Skeletal muscle cell (primary cell): Measurements from ENCODE around the gene ADH5.
"Not testable (repeated sequence)": the region's sequence is repeated elsewhere in the genome, so short reads cannot be mapped to it uniquely, and the experiment has no call there.

ENCODE experiments used
- DNase-seq: peaks from one replicate; pipeline ENCODE4 v3.0.0-alpha.2; 2010; ENCODE audit warnings: low read depth
- H3K4me3 ChIP-seq: 2 replicates; pipeline ENCODE4 v1.5.1; 2011; ENCODE audit warnings: low read depth, mild to moderate bottlenecking, control low read depth, low read length, moderate library complexity

The ADH5 gene

DNA sequence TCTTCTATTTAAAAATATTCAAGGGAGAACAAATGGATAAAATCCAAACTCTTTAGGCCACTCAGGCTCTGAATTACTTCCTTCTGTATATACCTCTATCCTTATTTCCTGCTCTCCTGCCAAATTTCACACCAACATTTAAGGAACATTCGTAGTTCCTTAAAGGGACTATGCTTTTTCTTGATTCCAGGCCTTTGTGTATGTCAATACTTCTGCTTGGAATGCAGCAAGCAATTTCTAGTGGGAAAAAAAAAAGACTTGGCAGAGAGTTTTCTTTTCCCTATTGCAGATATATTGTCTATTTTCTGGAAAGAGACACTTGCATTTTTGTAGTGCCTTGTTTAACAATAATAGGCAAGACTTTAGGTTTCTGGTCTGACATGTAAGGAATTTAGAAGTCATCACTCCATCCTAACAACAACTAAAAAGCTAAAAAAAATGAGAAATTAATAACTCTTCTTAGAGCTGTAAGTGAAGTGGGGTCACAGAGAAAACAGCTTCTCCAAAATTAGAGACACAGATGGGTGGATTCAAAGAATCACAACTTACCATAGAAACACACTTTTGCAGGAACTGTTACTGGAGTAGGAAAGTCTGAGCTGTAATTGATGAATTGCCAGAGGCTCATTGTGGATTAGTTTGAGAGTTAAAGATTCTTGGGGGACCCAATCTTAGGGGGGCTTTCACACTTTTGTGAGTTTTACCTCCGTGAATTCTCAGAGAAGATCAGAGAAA is 2.1 kb upstream of the ADH5 start:
- DNase-seq = no peak
- peak overlapping the region; percentile 94 for H3K4me3 ChIP-seq

DNA sequence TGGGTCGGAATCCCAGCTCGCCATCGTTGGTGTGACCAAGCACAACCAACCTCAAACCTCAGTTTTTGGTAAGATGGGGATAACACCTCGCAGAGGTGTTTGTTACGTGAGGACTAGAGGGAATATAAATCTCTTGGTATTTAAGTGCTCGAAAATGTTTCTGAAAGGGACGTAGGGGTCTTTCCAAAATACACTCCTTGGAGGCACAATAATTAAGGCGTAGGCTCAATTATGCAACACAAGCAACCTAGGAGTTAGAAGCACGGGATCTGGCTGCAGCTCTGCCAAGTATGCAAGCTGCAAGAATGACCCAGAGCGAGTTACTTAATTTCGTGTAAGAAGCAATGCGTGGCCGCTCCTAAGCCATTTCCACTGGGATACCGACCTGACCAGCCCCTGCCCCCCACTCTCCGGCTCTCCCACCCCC is 552 bp downstream of the ADH5 start:
- peak overlapping the region; percentile 94 for H3K4me3 ChIP-seq
- peak; percentile 54 for DNase-seq

DNA sequence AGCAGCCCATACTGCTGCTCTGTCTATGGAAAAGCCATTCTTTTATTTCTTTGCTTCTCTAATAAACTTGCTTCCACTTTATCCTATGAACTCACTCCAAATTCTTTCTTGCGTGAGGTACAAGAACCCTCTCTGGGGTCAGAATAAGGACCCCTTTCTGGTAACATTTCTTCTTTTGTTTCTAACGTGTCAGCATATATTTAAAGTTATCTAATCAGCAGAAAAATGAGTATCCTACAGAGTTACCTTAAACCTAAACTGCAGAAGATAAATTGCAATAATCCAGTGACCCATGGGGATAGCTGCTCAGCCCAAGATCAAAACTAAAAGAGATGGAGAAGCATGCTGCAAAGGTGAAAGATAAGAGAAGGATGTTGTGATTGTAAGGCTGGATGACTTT is 4.0 kb downstream of the ADH5 start:
- DNase-seq = no peak
- H3K4me3 ChIP-seq = no peak overlapping the region

DNA sequence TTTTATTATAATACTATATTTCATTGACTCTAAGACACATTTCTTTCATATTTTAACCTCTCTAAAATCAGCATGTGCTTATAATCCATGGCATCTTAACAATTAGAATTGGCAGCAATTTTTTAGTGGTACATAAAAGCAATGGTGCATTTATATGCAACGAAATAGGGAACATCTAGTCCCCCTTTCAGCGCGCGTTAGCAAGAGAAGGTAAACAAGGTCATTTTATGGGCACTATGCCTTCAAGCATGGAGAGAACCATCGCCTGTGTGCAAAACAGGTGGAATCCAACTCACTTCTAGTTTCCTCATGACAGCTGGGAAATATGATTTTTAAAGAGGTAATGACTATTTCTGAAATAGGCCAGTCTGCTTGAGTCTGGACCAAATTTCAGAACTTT is 6.4 kb downstream of the ADH5 start:
- no peak for DNase-seq
- H3K4me3 ChIP-seq = no peak overlapping the region

DNA sequence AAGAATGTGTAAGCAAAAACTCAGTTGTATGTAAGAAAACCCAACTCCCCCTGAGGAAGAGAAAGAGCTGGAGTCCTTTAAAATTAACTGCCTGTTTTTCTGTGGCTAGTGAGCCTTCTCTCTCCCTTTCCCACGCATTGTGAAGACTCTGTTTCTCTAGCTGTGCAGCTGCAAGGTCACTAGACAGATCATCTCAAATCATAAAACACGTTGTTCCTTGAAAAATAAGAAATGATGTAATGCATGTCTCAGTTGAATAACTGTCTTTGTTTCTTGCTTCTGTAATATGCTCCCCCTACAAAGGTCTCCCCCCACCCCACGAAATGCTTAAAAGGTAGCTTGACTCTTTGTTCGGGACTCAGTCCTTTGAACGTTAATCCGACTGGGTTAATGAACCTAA is 7.7 kb downstream of the ADH5 start:
- H3K4me3 ChIP-seq, DNase-seq: not testable (repeated sequence)

DNA sequence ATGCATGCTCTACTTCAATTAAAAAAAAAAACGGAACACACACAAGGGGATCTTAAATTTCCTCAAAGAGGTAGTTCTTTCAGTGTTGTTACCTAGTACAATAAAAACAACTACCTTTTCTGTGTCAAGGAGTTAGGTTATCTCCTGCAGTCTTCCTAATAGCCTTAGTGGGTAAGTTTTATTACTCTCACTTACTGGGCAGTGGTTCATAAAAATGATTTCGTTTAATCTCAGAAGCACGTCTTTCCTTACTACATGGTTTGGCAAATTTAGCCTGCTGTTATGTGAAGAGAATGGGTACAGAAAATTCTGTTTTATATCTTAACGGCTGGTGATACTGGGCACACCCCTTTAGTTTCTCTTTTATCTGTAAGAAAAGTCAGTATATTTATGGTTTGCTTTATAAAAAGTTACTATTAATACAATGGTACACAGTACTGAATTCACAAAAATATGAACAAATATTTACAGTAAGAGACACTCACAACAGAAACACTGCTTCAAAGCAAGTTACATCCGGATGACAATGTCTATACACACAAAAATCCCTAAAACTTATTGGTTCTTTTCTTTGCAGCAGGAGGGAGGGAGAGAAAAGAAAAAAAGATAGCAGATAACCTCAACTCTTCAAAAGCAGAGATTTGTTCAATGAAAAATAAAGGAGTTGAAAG is 8.8 kb downstream of the ADH5 start:
- no peak overlapping the region for H3K4me3 ChIP-seq
- DNase-seq = no peak

DNA sequence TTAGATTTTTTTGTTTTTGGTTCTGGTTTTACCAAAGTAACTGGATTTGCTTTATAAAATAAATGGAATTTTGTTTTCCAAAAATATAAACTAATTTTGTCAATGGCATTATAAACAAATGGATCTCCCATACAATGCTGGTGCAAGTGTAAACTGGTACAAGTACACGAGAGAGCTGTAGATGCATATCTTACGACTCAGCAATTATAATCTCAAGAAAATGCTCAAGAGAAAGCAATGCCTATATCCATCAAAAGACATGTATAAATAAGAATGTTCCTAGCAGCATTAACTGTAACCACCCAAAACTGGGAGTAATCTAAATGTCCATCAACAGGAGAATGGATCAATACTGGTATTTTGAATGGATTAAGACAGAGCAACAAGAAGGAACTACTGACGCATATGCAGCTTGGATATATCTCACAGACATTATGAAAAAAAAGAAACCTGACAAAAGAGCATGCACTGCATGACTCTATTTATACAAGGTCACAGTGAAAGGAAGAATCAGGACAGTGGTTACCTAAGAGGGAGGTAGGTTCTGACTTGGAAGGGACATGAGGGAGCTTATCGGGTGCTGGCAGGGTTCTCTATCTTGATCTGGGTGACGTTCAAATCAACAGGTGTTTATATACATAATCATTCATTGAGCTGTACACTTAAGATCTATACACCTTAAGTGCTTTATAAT is 9.5 kb downstream of the ADH5 start:
- DNase-seq = no peak
- no peak overlapping the region for H3K4me3 ChIP-seq

DNA sequence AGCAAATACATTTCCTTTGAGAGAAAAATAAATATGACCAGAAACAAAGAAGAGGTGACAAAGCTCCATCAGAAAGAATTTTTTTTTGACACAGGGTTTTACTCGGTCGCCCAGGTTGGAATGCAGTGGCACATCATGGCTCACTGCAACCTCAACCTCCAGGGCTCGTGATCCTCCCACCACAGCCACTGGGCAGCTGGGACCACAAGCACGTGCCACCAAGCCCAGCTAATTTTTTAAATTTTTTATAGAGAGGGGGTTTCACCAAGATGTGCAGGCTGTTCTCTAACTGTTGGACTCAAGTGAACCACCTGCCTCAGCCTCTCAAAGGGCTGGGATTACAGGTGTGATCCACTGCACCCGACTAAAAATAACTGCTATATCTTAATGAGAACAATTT is 10.3 kb downstream of the ADH5 start:
- H3K4me3 ChIP-seq = no peak overlapping the region
- no peak for DNase-seq

DNA sequence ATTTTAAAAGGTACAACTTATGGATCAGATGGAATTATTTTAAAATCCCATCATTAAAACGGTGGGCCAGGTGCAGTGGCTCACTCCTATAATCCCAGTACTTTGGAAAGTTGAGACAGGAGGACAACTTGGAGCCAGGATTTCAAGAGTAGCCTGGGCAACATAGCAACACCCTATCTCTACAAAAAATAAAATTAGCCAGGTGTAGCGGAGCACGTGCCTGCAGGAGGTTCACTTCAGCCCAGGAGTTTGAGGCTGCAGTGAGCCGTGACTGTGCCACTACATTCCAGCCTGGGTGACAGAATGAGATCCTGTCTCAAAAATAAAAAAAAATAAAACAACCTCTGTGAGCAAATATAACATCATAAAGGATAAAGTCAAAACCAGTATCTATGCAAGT is 11.4 kb downstream of the ADH5 start:
- DNase-seq = no peak
- H3K4me3 ChIP-seq = no peak overlapping the region

DNA sequence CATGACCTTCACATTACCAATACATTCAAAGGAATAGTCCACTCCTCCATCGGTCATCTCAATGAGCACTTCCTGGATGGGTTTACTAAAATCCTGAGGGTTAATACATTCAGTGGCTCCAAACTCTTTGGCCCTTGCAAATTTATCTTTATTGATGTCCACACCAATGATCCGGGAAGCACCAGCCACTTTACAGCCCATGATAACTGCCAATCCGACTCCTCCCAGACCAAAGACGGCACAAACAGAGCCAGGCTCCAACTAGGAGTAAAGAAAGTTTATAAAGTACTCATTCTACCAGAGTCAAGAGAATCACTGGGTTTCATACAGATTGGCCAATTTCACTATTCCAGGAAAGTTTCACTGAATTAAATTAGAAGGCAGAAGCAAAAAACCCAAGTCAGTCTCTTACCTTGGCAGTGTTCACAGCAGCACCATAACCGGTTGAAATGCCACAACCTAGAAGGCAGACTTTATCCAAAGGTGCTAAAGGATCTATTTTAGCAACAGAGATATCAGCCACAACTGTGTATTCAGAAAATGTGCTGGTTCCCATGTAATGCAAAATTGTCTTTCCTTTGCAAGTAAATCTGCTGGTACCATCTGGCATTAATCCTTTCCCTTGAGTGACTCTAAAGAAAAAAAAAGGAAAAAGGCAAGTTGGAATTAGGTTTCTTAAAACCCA is 12.2 kb downstream of the ADH5 start:
- no peak overlapping the region for H3K4me3 ChIP-seq
- DNase-seq = no peak

DNA sequence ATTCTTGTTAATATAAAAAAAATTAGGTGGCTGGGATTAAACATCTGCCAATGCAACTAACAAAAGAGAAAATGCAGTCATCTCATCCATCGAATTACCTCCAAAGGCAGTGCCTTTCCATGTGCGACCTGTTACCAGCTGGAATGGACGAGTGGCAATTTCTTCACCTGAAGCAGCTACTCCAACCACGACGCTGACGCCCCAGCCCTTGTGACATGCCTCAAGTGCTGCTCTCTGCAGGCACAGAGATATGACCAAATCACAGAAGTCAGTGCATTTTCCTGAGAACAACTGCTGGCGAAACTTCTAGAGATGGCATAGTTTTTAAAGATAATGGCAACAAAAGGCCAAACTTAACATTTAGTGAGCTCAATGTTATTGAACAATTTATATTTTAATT is 13.8 kb downstream of the ADH5 start:
- no peak for DNase-seq
- H3K4me3 ChIP-seq = no peak overlapping the region

DNA sequence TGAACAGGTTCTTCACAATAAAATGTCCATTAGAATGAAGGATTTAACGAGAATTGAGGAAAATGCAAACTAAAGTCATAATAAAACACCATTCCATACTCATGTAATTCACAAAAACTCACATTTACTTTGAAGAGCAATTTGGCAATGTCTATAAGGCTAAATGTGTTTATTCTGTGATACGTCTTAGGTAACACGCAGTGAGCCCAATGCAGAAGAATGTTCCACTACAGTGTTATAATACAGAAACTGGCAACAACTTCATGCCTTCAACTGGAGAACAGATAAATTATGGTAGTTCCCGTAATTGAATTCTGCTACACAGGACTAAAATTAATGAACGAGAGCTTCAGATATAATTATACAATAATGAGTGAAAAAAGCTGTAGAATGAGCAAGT is 17.4 kb downstream of the ADH5 start:
- DNase-seq = no peak

DNA sequence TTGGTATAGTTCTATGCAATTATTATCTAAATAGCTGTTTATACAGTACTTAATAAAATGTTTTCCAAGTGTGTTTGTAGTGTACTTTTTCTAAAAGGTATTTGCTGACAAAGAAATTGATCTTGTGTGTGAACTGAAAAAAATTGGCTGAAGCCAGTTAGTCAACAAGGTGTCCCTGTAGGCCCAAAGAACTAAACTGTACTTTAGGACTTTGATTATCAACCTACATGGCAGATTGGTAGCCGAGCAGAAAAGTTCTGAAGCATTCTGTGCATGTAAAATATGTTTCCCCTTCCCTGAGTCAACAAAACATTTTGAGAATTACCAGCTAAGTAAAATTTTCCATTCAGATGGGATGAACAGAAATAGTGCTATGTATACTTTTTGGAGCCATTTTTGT is 21.0 kb downstream of the ADH5 start:
- H3K4me3 ChIP-seq = no peak overlapping the region
- no peak for DNase-seq

More for the DNA sequence above, 17.4 kb downstream of the ADH5 start:
- no peak overlapping the region for H3K4me3 ChIP-seq

DNA sequence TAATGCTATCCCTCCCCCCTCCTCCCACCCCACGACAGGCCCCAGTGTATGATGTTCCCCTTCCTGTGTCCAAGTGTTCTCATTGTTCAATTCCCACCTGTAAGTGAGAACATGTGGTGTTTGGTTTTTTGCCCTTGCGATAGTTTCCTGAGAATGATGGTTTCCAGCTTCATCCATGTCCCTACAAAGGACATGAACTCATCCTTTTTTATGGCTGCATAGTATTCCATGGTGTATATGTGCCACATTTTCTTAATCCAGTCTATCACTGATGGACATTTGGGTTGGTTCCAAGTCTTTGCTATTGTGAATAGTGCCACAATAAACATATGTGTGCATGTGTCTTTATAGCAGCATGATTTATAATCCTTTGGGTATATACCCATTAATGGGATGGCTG is 23.1 kb downstream of the ADH5 start:
- not testable (repeated sequence) for H3K4me3 ChIP-seq, DNase-seq

DNA sequence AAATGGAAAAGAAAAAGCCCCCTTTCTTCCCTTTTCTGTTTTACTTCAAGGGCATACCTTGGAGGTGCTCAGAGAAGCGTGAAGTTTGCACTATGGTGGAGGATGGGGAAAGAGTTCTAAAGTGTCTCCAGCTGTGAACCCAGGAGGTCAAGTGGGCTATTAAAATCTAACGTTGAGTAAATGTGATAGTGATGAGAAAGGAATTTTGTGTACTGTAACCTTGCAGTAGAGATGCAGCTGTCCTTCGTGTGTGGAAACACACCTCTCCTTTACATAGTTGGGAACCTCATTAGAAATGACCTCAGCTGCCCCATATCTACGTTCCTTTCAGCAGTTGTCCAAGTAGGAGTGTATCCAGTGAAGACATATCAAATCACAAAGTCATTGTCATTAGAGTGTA is 26.5 kb downstream of the ADH5 start:
- H3K4me3 ChIP-seq = no peak overlapping the region
- DNase-seq = peak; percentile 6

DNA sequence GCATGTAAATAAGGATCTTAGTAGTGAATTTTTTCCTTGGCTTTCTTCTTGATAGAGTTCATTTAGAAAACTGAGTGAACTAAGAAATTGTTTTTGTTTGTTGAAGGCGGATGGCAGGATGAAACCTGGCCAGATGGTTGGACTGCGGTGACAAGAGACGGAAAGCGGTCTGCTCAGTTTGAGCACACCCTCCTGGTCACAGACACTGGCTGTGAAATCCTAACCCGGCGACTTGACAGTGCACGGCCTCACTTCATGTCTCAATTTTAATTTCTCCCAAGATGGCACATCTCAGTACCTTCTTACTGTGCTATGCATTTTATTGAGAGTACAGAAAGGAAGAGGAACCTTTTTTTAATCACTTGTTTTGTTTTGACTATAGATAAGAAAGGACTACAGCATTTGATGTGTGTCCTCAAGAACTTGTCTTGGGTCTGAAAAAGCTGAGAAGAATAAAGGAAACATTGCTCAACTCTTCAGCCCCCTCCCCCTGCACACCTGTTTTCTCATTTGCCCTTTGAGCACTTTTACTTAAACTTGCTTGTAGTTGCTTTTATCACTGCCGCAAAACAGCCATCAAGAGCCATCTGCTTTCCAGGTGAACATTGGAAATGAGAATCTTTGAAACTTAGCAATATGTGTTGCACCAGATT is 27.4 kb downstream of the ADH5 start:
- DNase-seq = no peak
- no peak overlapping the region for H3K4me3 ChIP-seq

DNA sequence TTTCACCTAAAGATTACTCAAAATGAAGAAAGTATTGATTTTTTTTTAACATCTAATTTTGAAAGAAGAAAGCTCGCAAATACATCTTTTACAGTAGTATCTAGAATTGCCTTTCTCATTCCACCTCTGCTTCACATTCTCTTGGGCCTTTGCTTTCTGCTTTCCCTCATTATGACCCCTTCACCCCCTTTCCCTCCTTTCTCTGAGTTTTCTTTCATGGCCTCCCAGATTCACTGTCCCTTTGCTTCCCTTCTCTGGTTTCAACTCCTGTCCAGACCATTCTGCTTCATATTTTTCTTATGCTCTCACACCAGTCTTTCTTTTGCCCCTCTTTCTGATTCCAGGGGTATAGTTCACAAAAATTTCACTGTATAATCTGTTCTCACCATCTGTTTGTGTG is 29.0 kb downstream of the ADH5 start:
- no peak overlapping the region for H3K4me3 ChIP-seq
- no peak for DNase-seq

DNA sequence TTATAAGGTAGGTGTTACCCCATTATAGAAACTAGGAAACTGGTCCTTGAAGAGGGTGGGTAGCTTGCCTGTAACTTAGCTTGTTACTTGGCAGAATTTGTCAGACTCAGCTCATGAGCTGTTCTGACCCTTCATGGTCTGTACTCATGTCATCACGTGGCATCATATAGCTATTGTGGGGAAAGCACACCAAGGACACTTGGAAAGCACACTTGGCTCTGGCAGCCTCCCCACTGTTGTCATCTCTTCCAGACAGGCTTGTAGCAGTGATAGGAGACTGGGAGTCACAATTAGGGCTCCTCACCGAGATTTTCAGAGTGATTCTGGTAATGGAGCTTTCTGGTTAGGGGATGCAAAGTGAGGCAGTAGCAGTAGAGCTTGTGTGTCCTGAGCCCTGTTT is 30.4 kb downstream of the ADH5 start:
- H3K4me3 ChIP-seq = no peak overlapping the region
- no peak for DNase-seq

DNA sequence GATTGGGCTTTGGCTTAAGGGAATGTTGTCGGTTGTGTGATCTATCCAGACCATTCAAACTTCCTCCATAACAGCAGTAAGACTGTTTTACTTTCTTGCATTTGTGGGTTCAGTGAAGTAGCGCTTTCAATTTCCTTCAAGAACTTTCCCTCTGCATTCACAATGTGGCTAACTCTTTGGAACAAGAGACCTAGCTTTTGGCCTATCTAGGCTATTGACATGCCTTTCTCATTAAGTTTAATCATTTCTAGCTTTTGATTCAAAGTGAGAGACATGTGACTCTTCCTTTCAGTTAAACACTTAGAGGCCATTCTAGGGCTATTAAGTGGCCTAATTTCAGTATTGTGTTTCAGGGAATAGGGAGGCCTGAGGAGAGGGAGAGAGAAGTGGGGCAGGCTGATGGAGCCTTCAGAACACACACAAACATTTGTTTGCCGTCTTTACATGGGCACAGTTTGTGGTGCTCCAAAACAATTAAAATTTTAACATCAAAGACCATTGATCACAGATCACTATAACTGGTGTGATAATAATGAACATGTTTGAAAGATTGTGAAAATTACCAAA is 34.1 kb downstream of the ADH5 start:
- H3K4me3 ChIP-seq = no peak overlapping the region
- no peak for DNase-seq
